Measurements from ENCODE around the gene MANBA.
"Not testable (repeated sequence)": the region's sequence is repeated elsewhere in the genome, so short reads cannot be mapped to it uniquely, and the experiment has no call there.

Gene MANBA

GRCh38 chr4:102761906-102762305, 1.1 kb upstream of the MANBA start:
- no peak for DNase-seq (ENCODE audit: low read depth in 3 of 3)

GRCh38 chr4:102761296-102761701, 531 bp upstream of the MANBA start:
- DNase-seq (ENCODE audit: low read depth in 3 of 3), result peak in 1 of 3 donors; percentile 15

DNA sequence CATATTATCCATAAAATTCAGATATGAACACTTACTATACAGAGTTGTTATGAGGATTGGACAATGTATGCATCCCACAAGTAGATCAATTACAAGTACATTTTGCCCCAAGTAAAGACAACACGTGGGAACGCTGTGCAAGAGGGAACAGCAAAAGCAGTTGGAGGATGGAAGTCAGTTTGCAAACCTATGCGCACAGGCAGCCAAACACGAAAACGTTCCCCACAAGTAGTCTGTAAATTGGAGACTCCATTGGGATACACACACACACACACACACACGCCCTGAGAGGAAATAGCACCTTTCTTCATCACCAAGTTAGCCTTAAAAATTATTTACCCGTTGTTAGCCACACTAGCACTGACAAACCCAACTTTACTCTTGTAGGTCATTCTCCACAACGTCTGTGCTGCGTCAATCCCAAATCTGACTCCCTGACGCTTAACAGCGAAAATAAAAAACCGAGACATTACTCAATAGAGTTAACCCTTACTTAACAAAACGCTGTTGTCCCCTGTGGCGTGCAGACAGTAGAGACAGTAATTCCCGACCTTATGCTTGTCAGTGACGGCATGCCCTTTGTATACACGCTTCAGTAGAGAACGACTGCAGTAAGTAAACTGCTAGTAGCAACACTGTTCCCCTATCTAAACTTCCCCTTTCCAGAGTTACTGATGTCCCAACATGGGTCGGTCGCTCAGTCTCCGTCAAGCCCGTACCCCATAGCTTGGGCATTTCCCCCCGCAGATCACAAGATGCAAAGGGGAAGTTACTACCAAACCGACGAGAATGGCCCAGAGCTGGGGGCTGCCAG, 730 bp downstream of the MANBA start:
- peak in 1 of 3 donors; percentile 20 for DNase-seq (ENCODE audit: low read depth in 3 of 3)

DNA sequence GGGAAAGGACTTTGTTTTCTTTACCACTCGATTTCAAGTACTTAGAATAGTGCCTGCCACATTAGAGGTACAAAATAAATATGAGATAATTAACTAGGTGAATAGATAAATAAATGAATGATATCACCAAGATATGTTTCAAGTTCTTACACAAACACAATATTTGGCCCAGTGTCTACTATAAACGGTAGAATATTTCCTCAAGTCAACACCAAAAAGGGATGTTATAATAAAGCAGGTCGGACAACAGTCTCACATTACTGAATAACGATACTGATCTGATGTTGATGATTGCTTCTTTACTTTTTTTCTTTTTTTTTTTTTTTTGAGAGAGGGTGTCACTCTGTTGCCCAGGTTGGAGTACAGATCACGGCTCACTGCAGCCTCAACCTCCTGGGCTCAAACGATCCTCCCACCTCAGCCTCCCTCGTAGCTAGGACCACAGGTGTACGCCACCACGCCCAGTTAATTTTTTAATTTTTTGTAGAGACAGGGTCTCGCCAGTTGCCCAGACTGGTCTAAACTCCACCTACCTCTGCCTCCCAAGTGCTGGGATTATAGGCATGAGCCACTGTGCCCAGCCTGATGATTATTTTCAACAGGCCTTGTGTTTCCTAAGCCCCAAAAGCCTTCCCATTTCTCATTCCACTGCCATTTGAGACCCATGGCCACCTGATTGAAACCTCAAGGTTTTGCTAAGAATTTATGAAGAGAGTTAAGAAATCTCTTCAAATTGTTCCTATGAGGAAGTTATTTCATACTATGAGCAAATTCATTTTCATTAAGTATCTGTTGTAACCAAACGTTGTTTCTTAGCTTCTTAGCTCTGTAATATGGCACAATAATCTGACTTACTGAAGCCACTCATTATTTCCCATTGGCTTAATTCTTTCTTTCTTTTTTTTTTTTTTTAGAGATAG, 2.3 kb downstream of the MANBA start:
- DNase-seq (ENCODE audit: low read depth in 3 of 3), result no peak

DNA sequence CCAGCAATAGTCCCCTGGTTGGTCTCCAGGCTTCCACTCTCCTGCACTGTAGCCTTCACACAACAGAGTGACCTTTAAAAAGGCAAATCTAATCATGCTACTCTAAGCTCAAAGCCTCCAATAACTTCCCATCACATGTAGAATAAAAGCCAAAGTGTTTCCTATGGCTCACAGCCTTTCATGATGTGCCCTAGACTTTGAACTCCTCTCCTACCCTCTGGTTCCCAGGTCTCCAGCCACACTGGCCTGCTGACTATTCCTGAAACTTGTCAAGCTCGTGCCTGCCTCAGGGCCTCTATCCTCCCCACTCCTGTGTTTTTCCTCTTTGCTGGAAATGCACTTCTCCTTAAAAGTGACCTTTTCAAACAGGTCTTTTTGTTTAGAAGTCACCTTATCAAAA, 3.1 kb downstream of the MANBA start:
- no peak for DNase-seq (ENCODE audit: low read depth in 3 of 3)

DNA sequence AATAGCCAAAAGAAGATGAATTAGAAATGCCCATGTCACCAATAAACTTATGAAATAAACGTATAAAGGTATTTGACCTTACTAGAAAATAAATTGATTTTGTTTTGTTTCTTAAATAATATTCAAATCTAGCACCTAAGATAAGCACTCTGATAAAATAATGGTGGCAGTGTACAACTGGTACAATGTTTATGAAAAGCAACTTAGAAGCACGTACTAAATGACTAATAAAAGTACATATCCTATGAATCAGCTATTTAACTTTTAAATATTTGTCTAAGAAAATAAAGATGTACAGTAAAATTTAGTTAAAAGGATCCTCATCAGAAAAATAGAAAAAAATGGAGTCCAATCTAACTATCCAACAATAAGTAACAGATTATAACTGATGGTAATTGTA, 6.7 kb downstream of the MANBA start:
- no peak for DNase-seq (ENCODE audit: low read depth in 3 of 3)

DNA sequence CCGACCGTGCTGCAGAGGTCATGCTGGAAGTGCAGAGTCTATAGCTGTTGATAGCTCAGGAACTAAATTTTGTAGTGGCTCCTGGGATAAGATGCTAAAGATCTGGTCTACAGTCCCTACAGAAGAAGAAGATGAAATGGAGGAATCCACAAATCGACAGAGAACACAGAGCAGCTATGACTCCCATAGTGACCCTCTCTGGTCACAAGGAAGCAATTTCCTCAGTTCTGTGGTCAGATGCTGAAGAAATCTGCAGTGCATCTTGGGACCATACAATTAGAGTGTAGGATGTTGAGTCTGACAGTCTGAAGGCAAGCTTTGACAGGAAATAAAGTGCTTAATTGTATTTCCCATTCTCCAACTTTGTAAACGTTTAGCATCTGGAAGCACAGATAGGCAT, 8.8 kb downstream of the MANBA start:
- no peak for DNase-seq (ENCODE audit: low read depth in 3 of 3)

- DNase-seq (ENCODE audit: low read depth in 3 of 3), result not testable (repeated sequence)
These were observed 17.4 kb downstream of the MANBA start for GRCh38 chr4:102743352-102743751.

GRCh38 chr4:102738802-102739201, 22.0 kb downstream of the MANBA start:
- not testable (repeated sequence) for DNase-seq (ENCODE audit: low read depth in 3 of 3)

DNA sequence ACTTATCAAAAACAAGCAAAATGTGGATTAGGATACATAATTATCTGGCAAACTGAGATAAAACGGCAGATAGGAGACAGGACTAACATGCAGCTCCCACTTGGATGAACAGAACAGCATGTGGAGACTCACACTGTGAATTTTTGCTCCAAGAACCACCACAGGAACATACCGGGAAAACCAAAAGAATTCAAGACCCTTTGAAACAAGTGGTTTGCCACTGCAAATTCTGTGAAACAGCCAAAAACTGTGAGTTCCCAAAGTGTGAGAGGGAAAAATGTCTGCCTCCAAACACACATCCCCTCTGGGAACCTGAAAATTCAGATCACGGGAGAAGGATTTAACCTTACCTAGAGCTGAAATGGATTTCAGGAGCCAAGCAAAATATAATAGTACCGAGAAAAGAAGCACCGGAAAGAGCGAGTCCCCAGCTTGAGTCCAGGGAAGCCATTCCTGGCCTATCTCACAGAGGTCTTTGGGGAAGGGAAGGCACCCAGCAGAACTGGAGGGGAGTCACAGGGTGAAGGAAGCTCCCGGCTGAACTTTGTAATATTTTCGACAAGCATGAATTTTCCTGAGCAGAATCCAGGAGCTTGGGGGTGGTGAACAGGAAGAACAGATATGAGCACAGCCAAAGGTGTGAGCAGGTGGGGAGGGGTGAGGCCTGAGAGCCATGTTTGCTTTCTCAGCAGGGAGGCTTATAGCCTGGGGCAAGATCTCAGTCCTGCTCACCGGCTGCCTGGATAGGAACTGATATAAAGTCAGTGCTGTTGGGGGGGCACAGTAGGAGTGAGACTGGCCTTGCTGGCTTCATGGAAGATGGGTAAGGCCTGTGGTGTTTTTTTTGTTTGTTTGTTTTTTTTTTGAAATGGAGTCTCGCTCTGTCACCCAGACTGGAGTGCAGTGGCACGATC, 23.9 kb downstream of the MANBA start:
- no peak for DNase-seq (ENCODE audit: low read depth in 3 of 3)

GRCh38 chr4:102735582-102735981, 25.2 kb downstream of the MANBA start:
- no peak for DNase-seq (ENCODE audit: low read depth in 3 of 3)

GRCh38 chr4:102734591-102735385, 26.0 kb downstream of the MANBA start:
- DNase-seq (ENCODE audit: low read depth in 3 of 3), result no peak

- DNase-seq (ENCODE audit: low read depth in 3 of 3), result no peak
These were observed 26.7 kb downstream of the MANBA start for GRCh38 chr4:102734116-102734515.

DNA sequence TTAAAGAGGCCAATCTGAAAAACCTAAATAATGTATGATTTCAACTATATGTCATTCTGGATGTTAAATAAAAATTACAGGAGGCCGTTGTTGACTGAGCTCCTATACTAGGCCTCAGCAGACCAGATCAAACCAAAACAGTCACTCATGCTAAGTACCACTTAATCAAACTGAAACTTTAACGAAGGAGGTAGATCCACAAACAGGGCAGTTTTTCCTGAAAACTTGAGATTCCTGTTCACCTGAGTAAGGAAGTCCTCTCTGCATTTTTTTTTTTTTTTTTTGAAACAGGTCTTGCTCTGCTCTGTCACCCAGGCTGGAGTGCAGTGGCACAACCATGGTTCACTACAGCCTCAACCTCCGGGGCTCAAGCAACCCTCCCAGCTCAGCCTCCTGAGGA, 27.7 kb downstream of the MANBA start:
- no peak for DNase-seq (ENCODE audit: low read depth in 3 of 3)

- DNase-seq (ENCODE audit: low read depth in 3 of 3), result no peak
These were observed 28.1 kb downstream of the MANBA start for GRCh38 chr4:102732678-102733077.

DNA sequence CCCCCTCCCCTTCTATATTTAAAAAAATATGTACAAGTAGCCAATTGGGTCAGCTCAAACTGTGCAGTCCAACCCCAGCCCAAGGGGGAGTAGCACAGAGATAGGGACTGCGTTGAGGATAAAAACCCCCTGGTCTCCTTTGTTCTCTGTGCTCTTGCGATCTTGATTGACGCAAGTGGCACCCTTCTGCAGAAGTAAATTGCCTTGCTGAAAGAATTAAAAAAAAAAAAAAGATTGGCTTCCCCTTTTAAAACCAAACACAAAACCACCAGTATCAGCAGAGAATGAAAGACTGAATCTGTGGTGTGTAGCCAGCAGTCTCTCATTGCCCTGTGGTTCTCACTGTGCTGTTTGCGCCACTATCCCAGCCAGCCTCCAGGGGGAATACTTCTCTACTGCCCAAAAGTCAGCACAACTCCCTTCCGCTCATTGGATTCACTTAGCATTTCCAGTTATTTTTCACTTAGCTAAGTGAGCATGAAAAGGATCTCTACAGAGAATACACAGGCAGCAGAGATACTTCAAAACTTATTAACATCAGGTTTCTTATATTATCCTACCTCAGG, 29.7 kb downstream of the MANBA start:
- no peak for DNase-seq (ENCODE audit: low read depth in 3 of 3)

- not testable (repeated sequence) for DNase-seq (ENCODE audit: low read depth in 3 of 3)
These were observed 31.3 kb downstream of the MANBA start for GRCh38 chr4:102729486-102729885.

GRCh38 chr4:102726919-102727318, 33.8 kb downstream of the MANBA start:
- DNase-seq (ENCODE audit: low read depth in 3 of 3), result not testable (repeated sequence)

GRCh38 chr4:102726068-102726467, 34.7 kb downstream of the MANBA start:
- no peak for DNase-seq (ENCODE audit: low read depth in 3 of 3)

- DNase-seq (ENCODE audit: low read depth in 3 of 3), result no peak
These were observed 35.5 kb downstream of the MANBA start for GRCh38 chr4:102725229-102725628.

DNA sequence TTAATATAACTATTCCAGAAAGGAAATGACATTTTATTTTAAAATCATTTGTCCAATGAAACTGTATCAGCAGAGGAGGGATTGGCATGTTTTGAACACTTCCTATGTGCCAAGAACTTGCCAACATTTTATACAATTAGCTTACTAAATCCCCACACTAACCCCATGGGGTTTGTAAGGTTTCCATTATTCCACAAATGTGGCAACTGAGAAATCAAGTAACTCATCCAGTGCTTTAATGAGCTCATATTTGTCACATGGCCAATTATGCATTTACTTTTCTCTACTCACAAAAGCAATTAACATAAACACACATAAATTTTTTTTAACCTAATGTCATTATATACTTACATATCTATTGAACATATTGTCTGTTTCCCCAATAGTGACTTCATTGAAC, 37.3 kb downstream of the MANBA start:
- DNase-seq (ENCODE audit: low read depth in 3 of 3), result no peak

All from stimulated activated CD4-positive, alpha-beta T cell treated with anti-CD3 and anti-CD28 coated beads, TNF-alpha, amount 100 ng/mL, for 48 hours (primary cell).